ENCODE data around the gene TMEM273.

TMEM273 gene

GRCh38 chr10:49191349-49191748, 3.2 kb upstream of the TMEM273 start:
- Histone ChIP-seq H3K4me3 (ENCODE audit: low read depth in 1 of 5, low read length in 5 of 5) (no peak overlapping the region), H3K36me3 (ENCODE audit: control insufficient read depth in 5 of 5, insufficient read depth in 5 of 5, low read length in 5 of 5) (no peaks in the 10 kb centered on the region), H3K27ac (ENCODE audit: low read depth, low read length) (no peak overlapping the region), H3K4me1 (ENCODE audit: control insufficient read depth in 5 of 5, insufficient read depth in 5 of 5, low read length in 5 of 5) (peaks cover 7 to 53% (median 30%) of the 10 kb centered on the region in 5 donors), H3K9me3 (ENCODE audit: control insufficient read depth in 5 of 5, low read length in 5 of 5) (no peaks in the 10 kb centered on the region), H3K9ac (ENCODE audit: low read length in 5 of 5) (no peak overlapping the region), H3K27me3 (ENCODE audit: control insufficient read depth in 5 of 5, insufficient read depth in 4 of 5, low read length in 5 of 5) (no peaks in the 10 kb centered on the region)

DNA sequence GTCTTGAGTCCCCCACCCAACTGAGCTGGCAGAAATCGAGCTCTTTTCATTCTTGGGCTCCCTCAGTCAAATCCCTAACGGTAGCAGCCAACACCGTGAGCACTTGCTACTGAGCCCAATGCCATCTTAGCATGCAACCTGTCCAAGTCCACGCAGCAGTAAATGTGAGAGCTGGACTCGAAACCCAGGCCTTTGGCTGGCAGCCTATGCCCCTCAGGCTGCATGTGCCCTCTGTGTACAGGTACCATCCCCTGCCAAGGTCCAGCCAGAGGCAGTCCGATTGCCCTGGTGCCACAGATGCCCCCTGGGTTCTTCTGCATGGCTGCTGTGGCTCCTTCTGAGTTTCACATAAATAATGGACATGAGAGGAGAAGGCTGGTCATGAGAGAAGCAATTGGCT, 1.2 kb upstream of the TMEM273 start:
- no peaks in the 10 kb centered on the region for H3K27me3 ChIP-seq (ENCODE audit: control insufficient read depth in 5 of 5, insufficient read depth in 4 of 5, low read length in 5 of 5)
- H3K36me3 ChIP-seq (ENCODE audit: control insufficient read depth in 5 of 5, insufficient read depth in 5 of 5, low read length in 5 of 5): no peaks in the 10 kb centered on the region
- peaks cover 7 to 58% (median 37%) of the 10 kb centered on the region in 5 donors for H3K4me1 ChIP-seq (ENCODE audit: control insufficient read depth in 5 of 5, insufficient read depth in 5 of 5, low read length in 5 of 5)
- no peaks in the 10 kb centered on the region for H3K9me3 ChIP-seq (ENCODE audit: control insufficient read depth in 5 of 5, low read length in 5 of 5)
- peak overlapping the region in 1 of 5 donors; percentile 16 for H3K9ac ChIP-seq (ENCODE audit: low read length in 5 of 5)
- no peak overlapping the region for H3K4me3 ChIP-seq (ENCODE audit: low read depth in 1 of 5, low read length in 5 of 5)
- H3K27ac ChIP-seq (ENCODE audit: low read depth, low read length): peak overlapping the region; percentile 88

GRCh38 chr10:49187044-49187484, 1.1 kb downstream of the TMEM273 start:
- Histone ChIP-seq H3K4me3 (ENCODE audit: low read depth in 1 of 5, low read length in 5 of 5) (peak overlapping the region; percentile 18 to 69 (median 63)), H3K4me1 (ENCODE audit: control insufficient read depth in 5 of 5, insufficient read depth in 5 of 5, low read length in 5 of 5) (peaks cover 7 to 60% (median 38%) of the 10 kb centered on the region in 5 donors), H3K9me3 (ENCODE audit: control insufficient read depth in 5 of 5, low read length in 5 of 5) (no peaks in the 10 kb centered on the region), H3K27ac (ENCODE audit: low read depth, low read length) (peak overlapping the region; percentile 88), H3K27me3 (ENCODE audit: control insufficient read depth in 5 of 5, insufficient read depth in 4 of 5, low read length in 5 of 5) (no peaks in the 10 kb centered on the region), H3K36me3 (ENCODE audit: control insufficient read depth in 5 of 5, insufficient read depth in 5 of 5, low read length in 5 of 5) (no peaks in the 10 kb centered on the region), H3K9ac (ENCODE audit: low read length in 5 of 5) (no peak overlapping the region)

DNA sequence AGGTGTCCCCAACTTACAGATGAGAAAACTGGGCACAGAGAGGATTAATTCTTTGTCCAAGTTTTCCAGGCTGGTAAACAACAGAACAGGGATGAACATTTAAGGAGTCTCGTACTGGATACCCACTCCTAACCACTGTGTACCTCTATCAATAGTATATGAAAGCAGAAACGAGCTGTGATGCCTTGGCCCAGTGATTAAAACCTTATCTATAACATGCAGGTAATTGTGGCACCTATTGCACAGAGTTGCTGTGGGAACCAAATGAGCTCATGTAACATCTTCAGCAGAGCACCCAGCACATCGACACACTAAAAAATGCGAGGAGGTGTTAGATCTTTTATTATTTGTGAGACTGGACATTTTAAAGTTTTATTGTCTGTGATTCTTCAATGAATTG, 1.6 kb downstream of the TMEM273 start:
- Histone ChIP-seq H3K27ac (ENCODE audit: low read depth, low read length) (peak overlapping the region; percentile 88), H3K4me1 (ENCODE audit: control insufficient read depth in 5 of 5, insufficient read depth in 5 of 5, low read length in 5 of 5) (peaks cover 7 to 60% (median 38%) of the 10 kb centered on the region in 5 donors), H3K27me3 (ENCODE audit: control insufficient read depth in 5 of 5, insufficient read depth in 4 of 5, low read length in 5 of 5) (no peaks in the 10 kb centered on the region), H3K9me3 (ENCODE audit: control insufficient read depth in 5 of 5, low read length in 5 of 5) (no peaks in the 10 kb centered on the region), H3K4me3 (ENCODE audit: low read depth in 1 of 5, low read length in 5 of 5) (peak overlapping the region in 2 of 5 donors; percentile 66 to 69), H3K36me3 (ENCODE audit: control insufficient read depth in 5 of 5, insufficient read depth in 5 of 5, low read length in 5 of 5) (no peaks in the 10 kb centered on the region), H3K9ac (ENCODE audit: low read length in 5 of 5) (no peak overlapping the region)

DNA sequence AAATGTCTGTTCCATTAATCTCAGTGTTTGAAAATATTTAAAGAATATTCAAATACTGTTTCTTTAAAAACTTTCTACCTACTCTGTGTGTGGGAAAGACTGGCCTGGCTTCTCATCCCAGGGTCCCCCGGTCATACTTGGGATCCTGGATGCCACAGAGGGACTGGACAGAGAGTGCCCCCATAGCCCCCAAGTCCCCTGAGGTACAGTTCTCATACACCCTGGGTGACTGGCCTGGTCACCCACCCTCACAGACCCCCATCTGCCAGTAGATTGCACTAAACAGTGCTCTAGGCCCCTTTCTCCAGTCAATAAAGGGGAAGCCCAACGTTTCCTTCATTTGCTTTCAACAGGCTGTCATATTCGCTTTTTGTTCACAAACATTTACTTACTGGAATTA, 3.0 kb downstream of the TMEM273 start:
- Histone ChIP-seq H3K9me3 (ENCODE audit: control insufficient read depth in 5 of 5, low read length in 5 of 5) (no peaks in the 10 kb centered on the region), H3K27ac (ENCODE audit: low read depth, low read length) (no peak overlapping the region), H3K27me3 (ENCODE audit: control insufficient read depth in 5 of 5, insufficient read depth in 4 of 5, low read length in 5 of 5) (no peaks in the 10 kb centered on the region), H3K36me3 (ENCODE audit: control insufficient read depth in 5 of 5, insufficient read depth in 5 of 5, low read length in 5 of 5) (no peaks in the 10 kb centered on the region), H3K9ac (ENCODE audit: low read length in 5 of 5) (no peak overlapping the region), H3K4me1 (ENCODE audit: control insufficient read depth in 5 of 5, insufficient read depth in 5 of 5, low read length in 5 of 5) (peaks cover 7 to 57% (median 38%) of the 10 kb centered on the region in 5 donors), H3K4me3 (ENCODE audit: low read depth in 1 of 5, low read length in 5 of 5) (no peak overlapping the region)

DNA sequence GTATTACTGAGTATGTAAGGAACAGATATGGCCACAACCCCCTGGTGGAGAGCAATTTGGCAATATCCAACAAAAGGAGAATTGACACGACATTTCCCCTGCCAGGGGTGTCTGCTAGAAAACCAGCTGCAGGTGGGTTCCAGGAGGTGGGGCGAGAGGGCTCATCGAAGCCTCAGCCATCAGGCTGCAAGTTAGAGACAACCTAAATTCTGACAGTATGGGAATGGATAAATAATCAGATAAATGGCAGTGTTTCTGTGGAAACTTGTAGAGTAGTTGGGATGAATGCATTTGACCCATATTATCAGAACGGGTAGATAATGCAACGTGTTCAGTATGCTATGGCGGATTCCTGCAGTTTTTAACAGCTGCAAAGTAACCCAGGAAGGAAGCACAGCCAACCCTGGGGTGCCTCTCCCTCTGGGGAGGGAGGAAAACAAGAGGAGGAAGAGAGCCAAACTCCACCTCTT, 3.5 kb downstream of the TMEM273 start:
- Histone ChIP-seq H3K4me3 (ENCODE audit: low read depth in 1 of 5, low read length in 5 of 5) (peak overlapping the region in 3 of 5 donors; percentile 3 to 43 (median 10)), H3K36me3 (ENCODE audit: control insufficient read depth in 5 of 5, insufficient read depth in 5 of 5, low read length in 5 of 5) (no peaks in the 10 kb centered on the region), H3K9me3 (ENCODE audit: control insufficient read depth in 5 of 5, low read length in 5 of 5) (no peaks in the 10 kb centered on the region), H3K27ac (ENCODE audit: low read depth, low read length) (peak overlapping the region; percentile 33), H3K27me3 (ENCODE audit: control insufficient read depth in 5 of 5, insufficient read depth in 4 of 5, low read length in 5 of 5) (no peaks in the 10 kb centered on the region), H3K4me1 (ENCODE audit: control insufficient read depth in 5 of 5, insufficient read depth in 5 of 5, low read length in 5 of 5) (peaks cover 7 to 53% (median 37%) of the 10 kb centered on the region in 5 donors), H3K9ac (ENCODE audit: low read length in 5 of 5) (no peak overlapping the region)

DNA sequence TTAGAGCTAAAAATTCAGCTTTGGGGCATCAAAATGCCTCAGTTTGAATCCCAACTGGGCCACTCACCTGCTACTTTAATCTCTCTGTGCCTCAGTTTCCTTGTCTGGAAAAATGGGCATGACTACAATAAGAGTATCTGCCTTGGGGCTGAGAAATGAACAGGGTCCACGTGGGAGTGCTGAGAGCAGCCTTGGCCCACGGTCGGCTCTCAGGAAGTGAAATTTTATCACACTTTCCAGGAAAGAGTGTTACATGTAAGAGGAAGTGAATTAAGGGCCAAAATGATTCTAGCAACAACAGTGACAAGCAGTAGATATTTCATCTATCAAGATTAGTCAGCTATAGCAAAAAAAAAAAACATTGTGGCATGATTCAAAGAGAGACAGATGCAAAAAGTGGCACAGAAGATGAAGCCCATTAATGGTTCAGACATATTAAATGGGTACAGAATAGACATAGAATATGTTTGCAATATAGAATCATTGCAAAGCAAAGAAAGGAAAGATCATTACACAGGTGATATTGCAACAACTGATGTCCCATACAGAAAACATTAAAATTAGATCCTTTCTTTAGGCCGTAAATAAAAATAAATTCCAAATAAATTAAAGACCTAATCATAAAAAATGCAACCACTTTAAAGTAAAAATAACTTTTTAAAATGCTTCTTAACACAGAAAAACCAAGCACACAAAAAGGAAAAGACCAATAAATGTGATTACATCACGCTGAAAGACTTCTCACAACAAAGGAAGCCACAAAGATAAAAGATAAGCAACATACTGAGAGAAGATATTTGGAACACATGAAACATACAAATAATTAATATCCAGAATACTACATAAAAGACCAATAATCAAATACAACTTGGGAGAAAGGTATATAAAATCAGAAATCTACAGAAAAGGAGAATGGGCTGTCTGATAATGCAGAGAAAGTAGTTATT, 4.3 kb downstream of the TMEM273 start:
- peak overlapping the region in 1 of 5 donors; percentile 30 for H3K9ac ChIP-seq (ENCODE audit: low read length in 5 of 5)
- H3K36me3 ChIP-seq (ENCODE audit: control insufficient read depth in 5 of 5, insufficient read depth in 5 of 5, low read length in 5 of 5): no peaks in the 10 kb centered on the region
- H3K27ac ChIP-seq (ENCODE audit: low read depth, low read length): peak overlapping the region; percentile 33
- H3K4me1 ChIP-seq (ENCODE audit: control insufficient read depth in 5 of 5, insufficient read depth in 5 of 5, low read length in 5 of 5): peaks cover 5 to 49% (median 29%) of the 10 kb centered on the region in 5 donors
- H3K4me3 ChIP-seq (ENCODE audit: low read depth in 1 of 5, low read length in 5 of 5): peak overlapping the region in 1 of 5 donors; percentile 10
- no peaks in the 10 kb centered on the region for H3K9me3 ChIP-seq (ENCODE audit: control insufficient read depth in 5 of 5, low read length in 5 of 5)
- no peaks in the 10 kb centered on the region for H3K27me3 ChIP-seq (ENCODE audit: control insufficient read depth in 5 of 5, insufficient read depth in 4 of 5, low read length in 5 of 5)

DNA sequence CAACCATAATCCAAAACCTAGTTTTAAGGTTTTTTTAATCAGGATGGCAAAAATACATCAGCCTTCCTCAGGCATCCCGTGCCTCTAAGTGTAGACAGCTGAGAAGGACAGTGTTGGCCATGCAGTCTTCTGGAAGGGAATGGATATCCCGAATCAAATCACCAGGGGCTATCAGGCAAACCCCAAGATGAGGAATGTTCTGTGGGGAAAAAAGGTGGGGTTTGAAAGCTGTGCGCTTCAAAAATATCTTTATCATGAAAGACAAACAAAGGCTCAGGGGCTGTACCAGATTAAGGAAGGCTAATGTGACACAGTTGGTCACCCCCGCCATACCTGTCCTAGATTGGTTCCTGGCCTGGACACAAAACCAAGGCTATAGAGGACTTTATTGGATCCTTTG, 5.4 kb downstream of the TMEM273 start:
- Histone ChIP-seq H3K4me3 (ENCODE audit: low read depth in 1 of 5, low read length in 5 of 5) (no peak overlapping the region), H3K36me3 (ENCODE audit: control insufficient read depth in 5 of 5, insufficient read depth in 5 of 5, low read length in 5 of 5) (no peaks in the 10 kb centered on the region), H3K27me3 (ENCODE audit: control insufficient read depth in 5 of 5, insufficient read depth in 4 of 5, low read length in 5 of 5) (no peaks in the 10 kb centered on the region), H3K9ac (ENCODE audit: low read length in 5 of 5) (no peak overlapping the region), H3K9me3 (ENCODE audit: control insufficient read depth in 5 of 5, low read length in 5 of 5) (no peaks in the 10 kb centered on the region), H3K4me1 (ENCODE audit: control insufficient read depth in 5 of 5, insufficient read depth in 5 of 5, low read length in 5 of 5) (peaks cover 0 to 48% (median 21%) of the 10 kb centered on the region in 5 donors), H3K27ac (ENCODE audit: low read depth, low read length) (no peak overlapping the region)

GRCh38 chr10:49180444-49180860, 7.7 kb downstream of the TMEM273 start:
- Histone ChIP-seq H3K4me1 (ENCODE audit: control insufficient read depth in 5 of 5, insufficient read depth in 5 of 5, low read length in 5 of 5) (peaks cover 2 to 57% (median 23%) of the 10 kb centered on the region in 5 donors), H3K27me3 (ENCODE audit: control insufficient read depth in 5 of 5, insufficient read depth in 4 of 5, low read length in 5 of 5) (no peaks in the 10 kb centered on the region), H3K4me3 (ENCODE audit: low read depth in 1 of 5, low read length in 5 of 5) (no peak overlapping the region), H3K9ac (ENCODE audit: low read length in 5 of 5) (no peak overlapping the region), H3K9me3 (ENCODE audit: control insufficient read depth in 5 of 5, low read length in 5 of 5) (no peaks in the 10 kb centered on the region), H3K27ac (ENCODE audit: low read depth, low read length) (no peak overlapping the region), H3K36me3 (ENCODE audit: control insufficient read depth in 5 of 5, insufficient read depth in 5 of 5, low read length in 5 of 5) (no peaks in the 10 kb centered on the region)
